Neural cell (in vitro differentiated cells): ENCODE results near the gene PGC. TPM values are rescaled to one million over a fixed set of nuclear protein-coding genes. Genes with fewer than 3 reads are reported as not detected.

Experiments
- H2AFZ ChIP-seq: fragments of 200-600, 300-800 bp; sonication (generic), shearing (Covaris generic); 2 replicates; pipeline ENCODE4 v1.6.0; 2014; ENCODE audit warnings: low read depth, mild to moderate bottlenecking, antibody characterized with exemption, low read length, moderate library complexity
- H3F3A ChIP-seq: fragments of 200-600 bp; shearing (Covaris generic); 2 replicates; pipeline ENCODE4 v1.6.1; 2016; ENCODE audit warnings: mild to moderate bottlenecking, moderate library complexity, mixed read lengths, antibody characterized with exemption, low read length; ENCODE audit not compliant: insufficient read depth, poor library complexity, severe bottlenecking
- H3K27ac ChIP-seq: fragments of 200-600, 300-800 bp; sonication (generic), shearing (Covaris generic); 2 replicates; pipeline ENCODE4 v1.5.1; 2014; ENCODE audit warnings: mild to moderate bottlenecking, low read length, moderate library complexity
- H3K27me3 ChIP-seq: fragments of 300-800, 200-600 bp; sonication (generic), shearing (Covaris generic); 2 replicates; pipeline ENCODE4 v1.6.0; 2014; ENCODE audit warnings: mild to moderate bottlenecking, low read depth, low read length, moderate library complexity; ENCODE audit not compliant: insufficient read depth
- H3K36me3 ChIP-seq: fragments of 300-800, 200-600 bp; sonication (generic), shearing (Covaris generic); 2 replicates; pipeline ENCODE4 v1.5.1; 2014; ENCODE audit warnings: mild to moderate bottlenecking, antibody characterized with exemption, low read length, moderate library complexity; ENCODE audit not compliant: insufficient read depth
- H3K4me2 ChIP-seq: fragments of 300-800, 200-600 bp; sonication (generic), shearing (Covaris generic); 2 replicates; pipeline ENCODE4 v1.6.0; 2014; ENCODE audit warnings: mild to moderate bottlenecking, low read length
- H3K4me3 ChIP-seq: fragments of 300-800, 200-600 bp; sonication (generic), shearing (Covaris generic); 2 replicates; pipeline ENCODE4 v1.5.1; 2014; ENCODE audit warnings: mild to moderate bottlenecking, low read length, moderate library complexity
- H3K79me2 ChIP-seq: fragments of 200-600 bp; shearing (Covaris generic); replicated peaks from 2 replicates; pipeline ENCODE4 v1.6.0; 2014; ENCODE audit warnings: mild to moderate bottlenecking, low read length, moderate library complexity; ENCODE audit not compliant: insufficient read depth
- H3K9ac ChIP-seq: fragments of 300-800, 200-600 bp; sonication (generic), shearing (Covaris generic); 2 replicates; pipeline ENCODE4 v1.6.1; 2016; ENCODE audit warnings: mild to moderate bottlenecking, low read length, mixed read lengths
- H3K9me2 ChIP-seq: fragments of 200-600 bp; shearing (Covaris generic); 2 replicates; pipeline ENCODE4 v1.6.1; 2016; ENCODE audit warnings: mild to moderate bottlenecking, low read length, mixed read lengths; ENCODE audit not compliant: insufficient read depth
- H3K9me3 ChIP-seq: fragments of 200-600, 300-800 bp; sonication (generic), shearing (Covaris generic); 2 replicates; pipeline ENCODE4 v1.6.1; 2016; ENCODE audit warnings: mild to moderate bottlenecking, mixed run types, low read length, moderate library complexity, mixed read lengths
- H4K20me1 ChIP-seq: fragments of 200-600 bp; shearing (Covaris generic); 2 replicates; pipeline ENCODE4 v1.6.1; 2016; ENCODE audit warnings: mild to moderate bottlenecking, mixed run types; ENCODE audit not compliant: insufficient read depth
- CTCF ChIP-seq: fragments of 450-650 bp; IDR thresholded peaks from 2 replicates; pipeline ENCODE4 v1.5.1; 2014; ENCODE audit warnings: antibody characterized with exemption, mild to moderate bottlenecking, moderate library complexity; ENCODE audit not compliant: poor library complexity, severe bottlenecking
- EP300 ChIP-seq: fragments of 450-650 bp; conservative IDR thresholded peaks from 2 replicates; pipeline ENCODE4 v1.6.1; 2014; ENCODE audit warnings: antibody characterized with exemption, mild to moderate bottlenecking, moderate library complexity; ENCODE audit not compliant: poor library complexity, severe bottlenecking
- EZH2 ChIP-seq: fragments of 200-600, 300-800 bp; shearing (Covaris generic), sonication (generic); IDR thresholded peaks from 2 replicates; pipeline ENCODE4 v1.6.1; 2014; ENCODE audit warnings: antibody characterized with exemption, low read length, borderline replicate concordance, mild to moderate bottlenecking; ENCODE audit not compliant: insufficient read depth, poor library complexity, severe bottlenecking
- MXI1 ChIP-seq: fragments of 450-650 bp; conservative IDR thresholded peaks from 2 replicates; pipeline ENCODE4 v1.6.1; 2014; ENCODE audit warnings: antibody characterized with exemption, mild to moderate bottlenecking; ENCODE audit not compliant: poor library complexity, severe bottlenecking
- POLR2AphosphoS5 ChIP-seq: IDR thresholded peaks from 2 replicates; pipeline ENCODE4 v1.6.1; 2012
- RAD21 ChIP-seq: fragments of 450-650 bp; conservative IDR thresholded peaks from 2 replicates; pipeline ENCODE4 v1.6.1; 2014; ENCODE audit warnings: antibody characterized with exemption, mild to moderate bottlenecking, moderate library complexity
- REST ChIP-seq: IDR thresholded peaks from 2 replicates; pipeline ENCODE4 v1.6.1; 2012; ENCODE audit warnings: borderline replicate concordance
- SMC3 ChIP-seq: fragments of 450-650 bp; conservative IDR thresholded peaks from 2 replicates; pipeline ENCODE4 v1.6.1; 2014; ENCODE audit warnings: antibody characterized with exemption, mild to moderate bottlenecking, moderate library complexity; ENCODE audit not compliant: poor library complexity
- TAF1 ChIP-seq: IDR thresholded peaks from 2 replicates; pipeline ENCODE4 v1.6.1; 2012; ENCODE audit warnings: low read depth
- polyA plus RNA-seq: library from polyadenylated mRNA; depleted of rRNA; stranded (reverse); fragments of >200 nt; gene quantifications from 2 replicates; pipeline ENCODE4 v1.2.3, GENCODE V29; 2014

The PGC gene
- polyA plus RNA-seq, 1 donor from 2014 or later: not detected

GRCh38 chr6:41717392-41717736 is 29.8 kb downstream of the PGC start:
- no peak overlapping the region for H3K9ac ChIP-seq
- TF ChIP-seq EZH2 (no peak), TAF1 (no peak), SMC3 (no peak), POLR2AphosphoS5 (no peak), REST (no peak), CTCF (no peak), RAD21 (no peak)

GRCh38 chr6:41716516-41717391 is 30.4 kb downstream of the PGC start:
- Histone ChIP-seq H3K4me2 (no peak overlapping the region), H3K9me2 (no peaks in the 10 kb centered on the region), H3K27ac (no peak overlapping the region), H2AFZ (no peak overlapping the region), H3K79me2 (no peaks in the 10 kb centered on the region), H3K4me3 (no peak overlapping the region), H4K20me1 (no peaks in the 10 kb centered on the region), H3K27me3 (no peaks in the 10 kb centered on the region), H3F3A (no peaks in the 10 kb centered on the region), H3K36me3 (no peaks in the 10 kb centered on the region), H3K9ac (no peak overlapping the region), H3K9me3 (no peaks in the 10 kb centered on the region)
- no peak for TF ChIP-seq EZH2
- no peak for TF ChIP-seq POLR2AphosphoS5
- no peak for TF ChIP-seq TAF1
- no peak for TF ChIP-seq RAD21
- no peak for TF ChIP-seq MXI1
- TF ChIP-seq REST: no peak
- TF ChIP-seq CTCF: no peak
- no peak for TF ChIP-seq EP300
- TF ChIP-seq SMC3: no peak

More at GRCh38 chr6:41717392-41717736, 29.8 kb downstream of the PGC start:
- Histone ChIP-seq H3K27me3 (no peaks in the 10 kb centered on the region), H3K4me2 (no peak overlapping the region), H3K9me3 (no peaks in the 10 kb centered on the region), H3F3A (no peaks in the 10 kb centered on the region), H2AFZ (no peak overlapping the region), H3K9me2 (no peaks in the 10 kb centered on the region), H3K36me3 (no peaks in the 10 kb centered on the region), H4K20me1 (no peaks in the 10 kb centered on the region), H3K27ac (no peak overlapping the region), H3K4me3 (no peak overlapping the region), H3K79me2 (no peaks in the 10 kb centered on the region)
